ENCODE measurements around the gene DPP7. TPM values are rescaled to one million over a fixed set of nuclear protein-coding genes. Genes with fewer than 3 reads are reported as not detected.

The DPP7 gene
- total RNA-seq, 3 donors from 2014 or later = 352 to 394 (median 392) TPM

- no peaks in the 10 kb centered on the region for H3K4me1 Mint-ChIP-seq (ENCODE audit: low read depth)
- peaks cover 4% of the 10 kb centered on the region for H3K36me3 Mint-ChIP-seq (ENCODE audit: insufficient read depth)
- ATAC-seq (no peak), DNase-seq (no peak)
- H3K9me3 Mint-ChIP-seq = no peaks in the 10 kb centered on the region
- H3K27me3 Mint-ChIP-seq (ENCODE audit: low read depth) = no peaks in the 10 kb centered on the region
- no peak overlapping the region for H3K4me3 Mint-ChIP-seq
Observed at GRCh38 chr9:137105814-137106661, 8.5 kb downstream of the DPP7 start.

GRCh38 chr9:137103206-137103999 lies 11.1 kb downstream of the DPP7 start:
- peaks cover 5% of the 10 kb centered on the region for H3K36me3 Mint-ChIP-seq (ENCODE audit: insufficient read depth)
- H3K27me3 Mint-ChIP-seq (ENCODE audit: low read depth) = no peaks in the 10 kb centered on the region
- no peaks in the 10 kb centered on the region for H3K9me3 Mint-ChIP-seq
- DNase-seq = no peak
- H3K4me1 Mint-ChIP-seq (ENCODE audit: low read depth) = no peaks in the 10 kb centered on the region
- no peak overlapping the region for H3K4me3 Mint-ChIP-seq
- ATAC-seq = no peak

- Mint-ChIP-seq H3K4me1 (ENCODE audit: low read depth) (peaks cover 19% of the 10 kb centered on the region), H3K27me3 (ENCODE audit: low read depth) (no peaks in the 10 kb centered on the region), H3K4me3 (no peak overlapping the region), H3K9me3 (no peaks in the 10 kb centered on the region), H3K36me3 (ENCODE audit: insufficient read depth) (peaks cover 8% of the 10 kb centered on the region)
- DNase-seq (no peak), ATAC-seq (no peak)
Observed at GRCh38 chr9:137099231-137099630, 15.3 kb downstream of the DPP7 start.

- peaks cover 20% of the 10 kb centered on the region for H3K4me1 Mint-ChIP-seq (ENCODE audit: low read depth)
- H3K9me3 Mint-ChIP-seq = no peaks in the 10 kb centered on the region
- peaks cover 10% of the 10 kb centered on the region for H3K36me3 Mint-ChIP-seq (ENCODE audit: insufficient read depth)
- H3K27me3 Mint-ChIP-seq (ENCODE audit: low read depth) = no peaks in the 10 kb centered on the region
- no peak overlapping the region for H3K4me3 Mint-ChIP-seq
- no peak for DNase-seq
- ATAC-seq = no peak
Observed at GRCh38 chr9:137097761-137098462, 16.6 kb downstream of the DPP7 start.

GRCh38 chr9:137096785-137097546 lies 17.6 kb downstream of the DPP7 start:
- Mint-ChIP-seq H3K36me3 (ENCODE audit: insufficient read depth) (peaks cover 16% of the 10 kb centered on the region), H3K4me1 (ENCODE audit: low read depth) (peaks cover 20% of the 10 kb centered on the region), H3K9me3 (no peaks in the 10 kb centered on the region), H3K27me3 (ENCODE audit: low read depth) (no peaks in the 10 kb centered on the region), H3K4me3 (no peak overlapping the region)
- ATAC-seq (no peak), DNase-seq (no peak)

GRCh38 chr9:137095664-137096517 lies 18.6 kb downstream of the DPP7 start:
- peak overlapping the region; percentile 81 for H3K4me3 Mint-ChIP-seq
- H3K4me1 Mint-ChIP-seq (ENCODE audit: low read depth) = peaks cover 20% of the 10 kb centered on the region
- peak; percentile 80 for DNase-seq
- H3K27me3 Mint-ChIP-seq (ENCODE audit: low read depth) = no peaks in the 10 kb centered on the region
- H3K36me3 Mint-ChIP-seq (ENCODE audit: insufficient read depth) = peaks cover 16% of the 10 kb centered on the region
- no peaks in the 10 kb centered on the region for H3K9me3 Mint-ChIP-seq
- peak; percentile 98 to 99 for ATAC-seq

- ATAC-seq = no peak
- Mint-ChIP-seq H3K4me3 (no peak overlapping the region), H3K36me3 (ENCODE audit: insufficient read depth) (peaks cover 18% of the 10 kb centered on the region)
Observed at GRCh38 chr9:137089232-137089947, 25.1 kb downstream of the DPP7 start.

GRCh38 chr9:137088121-137088520 lies 26.4 kb downstream of the DPP7 start:
- Mint-ChIP-seq H3K27me3 (ENCODE audit: low read depth) (no peaks in the 10 kb centered on the region), H3K9me3 (no peaks in the 10 kb centered on the region), H3K36me3 (ENCODE audit: insufficient read depth) (peaks cover 16% of the 10 kb centered on the region), H3K4me3 (peak overlapping the region; percentile 87), H3K4me1 (ENCODE audit: low read depth) (peaks cover 37% of the 10 kb centered on the region)
- no peak for DNase-seq
- ATAC-seq = no peak

More at GRCh38 chr9:137089232-137089947, 25.1 kb downstream of the DPP7 start:
- peaks cover 33% of the 10 kb centered on the region for H3K4me1 Mint-ChIP-seq (ENCODE audit: low read depth)
- H3K9me3 Mint-ChIP-seq = no peaks in the 10 kb centered on the region
- DNase-seq = no peak
- no peaks in the 10 kb centered on the region for H3K27me3 Mint-ChIP-seq (ENCODE audit: low read depth)

- peak overlapping the region; percentile 87 for H3K4me3 Mint-ChIP-seq
Observed at GRCh38 chr9:137087409-137087925, 27.1 kb downstream of the DPP7 start.

GRCh38 chr9:137086531-137087408 lies 27.8 kb downstream of the DPP7 start, which contains the start of gene MAN1B1:
MAN1B1 (plus strand) TSS chr9:137086985; CDS start chr9:137087000, 15 bp downstream.
- Mint-ChIP-seq H3K9me3 (no peaks in the 10 kb centered on the region), H3K4me1 (ENCODE audit: low read depth) (peaks cover 37% of the 10 kb centered on the region), H3K36me3 (ENCODE audit: insufficient read depth) (peaks cover 12% of the 10 kb centered on the region), H3K4me3 (peak within 1 kb of the TSS; percentile 87), H3K27me3 (ENCODE audit: low read depth) (no peaks in the 10 kb centered on the region)
- DNase-seq (peak; percentile 100), ATAC-seq (peak; percentile 84 to 89)

More at GRCh38 chr9:137087409-137087925, 27.1 kb downstream of the DPP7 start:
- H3K4me1 Mint-ChIP-seq (ENCODE audit: low read depth) = peaks cover 37% of the 10 kb centered on the region
- H3K9me3 Mint-ChIP-seq = no peaks in the 10 kb centered on the region
- no peaks in the 10 kb centered on the region for H3K27me3 Mint-ChIP-seq (ENCODE audit: low read depth)
- ATAC-seq = peak in 1 of 2 donors; percentile 2
- no peak for DNase-seq
- H3K36me3 Mint-ChIP-seq (ENCODE audit: insufficient read depth) = peaks cover 12% of the 10 kb centered on the region

- ATAC-seq = peak; percentile 3 to 5
- H3K36me3 Mint-ChIP-seq (ENCODE audit: insufficient read depth) = peaks cover 12% of the 10 kb centered on the region
- peak; percentile 24 for DNase-seq
Observed at GRCh38 chr9:137085920-137086530, 28.5 kb downstream of the DPP7 start.

More at GRCh38 chr9:137085920-137086530, 28.5 kb downstream of the DPP7 start:
- Mint-ChIP-seq H3K4me3 (peak overlapping the region; percentile 87), H3K4me1 (ENCODE audit: low read depth) (peaks cover 37% of the 10 kb centered on the region), H3K9me3 (no peaks in the 10 kb centered on the region), H3K27me3 (ENCODE audit: low read depth) (no peaks in the 10 kb centered on the region)
